AG09309 (cell line): ENCODE results near the gene ZCCHC4.

ENCODE experiments used
- DNase-seq: peaks from one replicate; pipeline ENCODE4 v3.0.0-alpha.2; 2010; ENCODE audit warnings: low read depth
- H3K4me3 ChIP-seq: 2 replicates; pipeline ENCODE4 v1.5.1; 2011; ENCODE audit warnings: mild to moderate bottlenecking, low read depth, low read length, moderate library complexity; ENCODE audit not compliant: control insufficient read depth
- TF ChIP-seq, protein P1 (sequence below): IDR thresholded peaks from 2 replicates; pipeline ENCODE4 v1.5.1; 2011; ENCODE audit warnings: mild to moderate bottlenecking, low read depth, low read length, inconsistent platforms; ENCODE audit not compliant: insufficient read depth, control insufficient read depth; ENCODE audit errors: missing control alignments

ZCCHC4 gene

DNA sequence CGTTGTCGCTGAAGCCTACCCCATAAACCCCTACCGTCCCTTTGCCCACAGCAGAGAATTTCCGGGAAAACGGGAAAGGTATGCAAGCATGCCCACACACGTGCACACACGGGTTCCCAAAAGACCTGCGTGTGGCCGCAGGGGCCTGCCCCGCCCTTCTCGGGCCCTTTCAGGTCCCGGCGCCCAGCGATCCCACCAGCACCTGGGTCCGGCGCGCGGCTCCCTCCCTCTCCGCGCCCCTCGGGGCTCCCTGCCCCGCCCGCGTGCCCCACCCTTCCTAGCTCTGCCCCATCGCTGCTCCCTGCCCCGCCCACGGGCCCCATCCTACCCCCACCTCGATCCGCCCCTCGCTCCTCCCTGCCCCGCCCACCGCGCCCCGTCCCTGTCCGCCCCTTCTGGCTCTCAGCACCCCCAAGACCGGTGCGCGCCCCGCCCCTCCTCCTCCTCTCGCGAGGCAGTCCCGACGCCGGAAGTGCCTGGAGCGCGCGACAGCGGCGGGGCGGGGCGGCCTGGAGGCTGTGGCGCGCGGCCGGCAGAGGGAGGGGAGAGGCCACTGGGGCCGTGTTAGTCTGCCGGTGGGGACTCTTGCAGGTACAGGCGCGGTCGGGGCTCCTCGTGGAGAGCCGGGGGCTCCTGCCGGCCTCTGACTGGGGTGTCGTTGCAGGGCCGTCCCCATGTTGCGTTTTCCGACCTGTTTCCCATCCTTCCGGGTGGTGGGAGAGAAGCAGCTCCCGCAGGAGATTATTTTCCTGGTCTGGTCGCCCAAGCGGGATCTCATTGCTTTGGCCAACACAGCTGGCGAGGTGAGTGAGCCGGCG is 64.4 kb downstream of the ZCCHC4 start, which contains the start of gene ANAPC4:
ANAPC4 (plus strand) TSS at position 510 of the 818 bp plus-strand sequence; CDS start at position 675, 165 bp downstream.
- TF ChIP-seq, protein P1, sequence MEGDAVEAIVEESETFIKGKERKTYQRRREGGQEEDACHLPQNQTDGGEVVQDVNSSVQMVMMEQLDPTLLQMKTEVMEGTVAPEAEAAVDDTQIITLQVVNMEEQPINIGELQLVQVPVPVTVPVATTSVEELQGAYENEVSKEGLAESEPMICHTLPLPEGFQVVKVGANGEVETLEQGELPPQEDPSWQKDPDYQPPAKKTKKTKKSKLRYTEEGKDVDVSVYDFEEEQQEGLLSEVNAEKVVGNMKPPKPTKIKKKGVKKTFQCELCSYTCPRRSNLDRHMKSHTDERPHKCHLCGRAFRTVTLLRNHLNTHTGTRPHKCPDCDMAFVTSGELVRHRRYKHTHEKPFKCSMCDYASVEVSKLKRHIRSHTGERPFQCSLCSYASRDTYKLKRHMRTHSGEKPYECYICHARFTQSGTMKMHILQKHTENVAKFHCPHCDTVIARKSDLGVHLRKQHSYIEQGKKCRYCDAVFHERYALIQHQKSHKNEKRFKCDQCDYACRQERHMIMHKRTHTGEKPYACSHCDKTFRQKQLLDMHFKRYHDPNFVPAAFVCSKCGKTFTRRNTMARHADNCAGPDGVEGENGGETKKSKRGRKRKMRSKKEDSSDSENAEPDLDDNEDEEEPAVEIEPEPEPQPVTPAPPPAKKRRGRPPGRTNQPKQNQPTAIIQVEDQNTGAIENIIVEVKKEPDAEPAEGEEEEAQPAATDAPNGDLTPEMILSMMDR = no peak
- peak within 1 kb of the TSS; percentile 77 for H3K4me3 ChIP-seq
- DNase-seq = peak; percentile 46

DNA sequence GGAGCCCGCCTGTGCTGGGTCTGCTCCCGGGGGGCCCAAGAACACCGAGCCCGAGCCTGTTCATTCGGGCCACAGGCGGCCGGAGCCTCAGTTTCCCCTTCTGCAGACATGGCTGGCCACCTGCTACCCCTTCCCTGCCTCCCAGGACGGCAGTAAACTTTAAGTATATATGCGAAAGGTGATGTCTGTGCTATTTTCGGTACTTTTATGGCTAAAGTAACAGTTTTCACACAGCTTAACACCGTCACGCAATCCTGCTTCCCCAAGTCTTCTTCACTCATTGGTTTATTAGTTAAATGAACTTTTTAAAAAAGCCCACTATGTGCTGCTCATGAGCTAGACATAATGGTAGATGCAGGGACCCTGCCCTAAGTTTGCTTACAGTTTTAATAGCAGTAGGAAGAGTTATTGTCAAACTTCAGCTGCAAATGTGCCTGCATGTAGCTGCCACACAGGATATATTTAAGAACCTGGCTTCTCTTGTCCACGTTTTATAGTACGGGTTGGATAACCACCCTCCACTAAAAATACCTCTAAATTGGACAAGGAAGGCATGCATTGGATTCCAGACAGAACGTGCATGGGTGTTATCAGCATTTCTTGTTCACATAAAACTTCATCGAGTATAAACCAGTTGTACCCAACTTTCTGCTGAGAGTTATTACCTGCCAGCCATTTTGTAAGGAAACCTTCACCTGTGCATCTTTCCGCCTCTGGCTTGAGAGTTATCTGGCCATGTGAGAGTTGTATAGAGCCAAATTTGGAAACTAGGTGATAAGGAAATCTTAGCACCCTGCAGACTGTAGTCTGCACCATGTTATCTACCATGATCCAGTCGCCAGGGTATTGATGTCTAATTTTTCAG is 65.2 kb downstream of the ZCCHC4 start:
- peak overlapping the region; percentile 77 for H3K4me3 ChIP-seq
- DNase-seq = no peak
- TF ChIP-seq, protein P1 = no peak

DNA sequence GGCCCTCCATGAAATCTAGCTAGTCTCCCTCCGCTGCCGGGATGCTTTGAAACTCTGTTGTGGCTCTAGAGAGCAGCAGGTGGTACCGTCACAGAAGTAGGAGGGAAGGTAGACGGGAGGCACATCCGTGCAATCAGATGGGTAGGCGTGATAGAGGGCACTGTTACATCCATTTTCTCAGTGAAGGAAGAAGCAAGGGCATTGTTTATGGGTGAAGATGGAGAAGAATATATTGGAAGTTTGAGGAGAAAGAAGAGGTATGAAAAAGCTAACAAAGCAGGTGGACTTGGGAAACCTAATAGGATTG is 65.8 kb downstream of the ZCCHC4 start:
- no peak overlapping the region for H3K4me3 ChIP-seq
- TF ChIP-seq, protein P1 = no peak
- DNase-seq = no peak

DNA sequence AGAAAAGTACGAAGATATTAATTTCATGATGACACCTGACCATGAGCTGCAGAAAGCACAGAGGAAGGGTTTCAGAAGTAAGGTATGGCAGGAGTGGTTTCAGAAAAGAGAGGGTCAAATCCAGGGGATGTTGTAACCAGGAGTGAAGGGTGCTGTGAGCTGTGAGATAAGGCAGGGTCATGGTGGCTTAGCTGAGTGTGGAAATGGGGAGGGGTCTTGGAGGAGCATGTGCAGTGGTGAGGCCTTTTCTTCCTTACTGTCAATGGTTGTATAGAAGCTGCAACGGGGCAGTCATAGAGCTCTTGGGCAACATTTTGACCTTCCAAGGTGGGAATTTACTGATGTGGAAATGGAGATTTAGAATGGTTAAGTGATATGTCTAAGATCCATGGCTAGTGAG is 67.0 kb downstream of the ZCCHC4 start:
- TF ChIP-seq, protein P1 = no peak
- DNase-seq = no peak
- no peak overlapping the region for H3K4me3 ChIP-seq

DNA sequence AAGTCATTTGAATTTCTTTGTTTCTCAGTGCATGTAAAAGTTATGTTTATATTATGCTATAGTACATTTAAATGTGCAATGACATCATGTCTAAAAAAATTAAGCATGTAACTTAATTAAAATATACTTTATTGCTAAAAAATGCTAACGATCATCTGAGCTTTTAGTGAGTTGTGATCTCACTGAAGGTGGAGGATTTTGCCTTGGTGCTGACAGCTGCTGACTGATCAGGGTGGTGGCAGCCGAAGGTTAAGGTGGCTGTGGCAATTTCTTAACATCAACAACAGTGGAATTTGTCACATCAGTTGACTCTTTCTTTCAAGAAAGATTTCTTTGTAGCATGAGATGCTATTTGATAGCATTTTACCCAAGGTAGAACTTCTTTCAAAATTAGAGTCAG is 71.1 kb downstream of the ZCCHC4 start:
- no peak overlapping the region for H3K4me3 ChIP-seq
- no peak for DNase-seq
- TF ChIP-seq, protein P1 = no peak

DNA sequence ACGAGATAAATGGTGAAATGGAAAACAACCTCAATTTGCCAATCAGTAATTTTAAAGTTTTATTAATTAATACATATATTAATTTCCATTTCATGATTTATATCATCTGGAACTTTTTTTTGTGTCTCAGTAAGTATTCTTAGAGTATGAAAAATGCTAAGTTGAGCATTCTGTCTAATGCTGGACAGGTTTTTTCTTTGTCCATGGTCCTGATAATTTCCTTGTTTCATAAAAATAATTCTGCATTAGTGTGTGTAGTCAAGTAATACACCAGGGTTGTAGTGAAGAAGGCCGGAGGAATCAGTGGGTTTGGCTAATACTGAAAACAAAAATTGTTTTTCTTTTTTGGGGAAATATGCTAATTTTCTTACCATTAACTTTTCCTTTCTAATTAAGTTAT is 74.4 kb downstream of the ZCCHC4 start:
- TF ChIP-seq, protein P1 = no peak
- no peak for DNase-seq

More for the DNA sequence above, 74.4 kb downstream of the ZCCHC4 start:
- no peak overlapping the region for H3K4me3 ChIP-seq
